Measurements from ENCODE around the gene DEAF1.

Gene DEAF1

GRCh38 chr11:721247-721740 is 26.3 kb upstream of the DEAF1 start:
- no peak for DNase-seq (ENCODE audit: low read depth in 2 of 2)

- DNase-seq (ENCODE audit: low read depth in 2 of 2), result no peak
These were observed 25.7 kb upstream of the DEAF1 start for GRCh38 chr11:720642-721246.

- DNase-seq (ENCODE audit: low read depth in 2 of 2), result no peak
These were observed 25.1 kb upstream of the DEAF1 start for GRCh38 chr11:720017-720641.

- no peak for DNase-seq (ENCODE audit: low read depth in 2 of 2)
These were observed 24.4 kb upstream of the DEAF1 start for GRCh38 chr11:719214-720016.

GRCh38 chr11:714436-714835 is 19.4 kb upstream of the DEAF1 start:
- no peak for DNase-seq (ENCODE audit: low read depth in 2 of 2)

- no peak for DNase-seq (ENCODE audit: low read depth in 2 of 2)
These were observed 14.3 kb upstream of the DEAF1 start for GRCh38 chr11:709109-709997.

- DNase-seq (ENCODE audit: low read depth in 2 of 2), result no peak
These were observed 13.5 kb upstream of the DEAF1 start for GRCh38 chr11:708511-708910.

GRCh38 chr11:707817-708420 is 12.9 kb upstream of the DEAF1 start:
- DNase-seq (ENCODE audit: low read depth in 2 of 2), result no peak

GRCh38 chr11:706957-707816 is 12.2 kb upstream of the DEAF1 start:
- no peak for DNase-seq (ENCODE audit: low read depth in 2 of 2)

- DNase-seq (ENCODE audit: low read depth in 2 of 2), result no peak
These were observed 11.5 kb upstream of the DEAF1 start for GRCh38 chr11:706439-706956.

- DNase-seq (ENCODE audit: low read depth in 2 of 2), result no peak
These were observed 10.8 kb upstream of the DEAF1 start, which contains the start of gene EPS8L2 for GRCh38 chr11:705646-706438. Gene EPS8L2, plus strand, starts transcription at chr11:706231. Its CDS starts 3,177 bp downstream, at chr11:709408.

- no peak for DNase-seq (ENCODE audit: low read depth in 2 of 2)
These were observed 10.0 kb upstream of the DEAF1 start for GRCh38 chr11:704781-705645.

GRCh38 chr11:704228-704674 is 9.2 kb upstream of the DEAF1 start:
- no peak for DNase-seq (ENCODE audit: low read depth in 2 of 2)

- no peak for DNase-seq (ENCODE audit: low read depth in 2 of 2)
These were observed 8.5 kb upstream of the DEAF1 start for GRCh38 chr11:703506-703905.

- no peak for DNase-seq (ENCODE audit: low read depth in 2 of 2)
These were observed 7.7 kb upstream of the DEAF1 start for GRCh38 chr11:702462-703461.

GRCh38 chr11:701741-702461 is 6.9 kb upstream of the DEAF1 start:
- DNase-seq (ENCODE audit: low read depth in 2 of 2), result no peak

Data from stimulated activated CD4-positive, alpha-beta T cell treated with anti-CD3 and anti-CD28 coated beads, Interleukin-12 subunit alpha, Interleukin-12 subunit beta, amount 100 ng/mL, for 24 hours (primary cell).